ENCODE results near the gene OPHN1. TPM values are rescaled to one million over a fixed set of nuclear protein-coding genes. Genes with fewer than 3 reads are reported as not detected.
A peak's percentile ranks its signal among the peaks of the same experiment; 100 is the strongest.

OPHN1 gene
- total RNA-seq, 2 donors from 2014 or later, result 2.5 to 4.3 TPM

- Histone ChIP-seq H3K36me3 (no peaks in the 10 kb centered on the region), H3K4me3 (no peak overlapping the region), H3K4me1 (no peaks in the 10 kb centered on the region), H3K27me3 (no peaks in the 10 kb centered on the region), H3K9me3 (no peaks in the 10 kb centered on the region), H3K27ac (peak overlapping the region in 1 of 2 donors; percentile 22)
- no peak for DNase-seq (ENCODE audit: low spot score)
- no peak for TF ChIP-seq CTCF (IDR thresholded peaks at IDR 0.05)
Measured at GRCh38 chrX:68307769-68308168, 125.5 kb downstream of the OPHN1 start.

- DNase-seq (ENCODE audit: low spot score), result no peak
- Histone ChIP-seq H3K36me3 (no peaks in the 10 kb centered on the region), H3K4me1 (no peaks in the 10 kb centered on the region), H3K4me3 (no peak overlapping the region), H3K9me3 (no peaks in the 10 kb centered on the region), H3K27me3 (no peaks in the 10 kb centered on the region), H3K27ac (no peak overlapping the region)
- no peak for TF ChIP-seq CTCF (IDR thresholded peaks at IDR 0.05)
Measured at GRCh38 chrX:68304602-68305001, 128.7 kb downstream of the OPHN1 start.

- Histone ChIP-seq H3K4me1 (no peaks in the 10 kb centered on the region), H3K27me3 (no peaks in the 10 kb centered on the region), H3K36me3 (no peaks in the 10 kb centered on the region), H3K4me3 (no peak overlapping the region), H3K9me3 (no peaks in the 10 kb centered on the region), H3K27ac (no peak overlapping the region)
- no peak for TF ChIP-seq CTCF (IDR thresholded peaks at IDR 0.05)
- no peak for DNase-seq (ENCODE audit: low spot score)
Measured at GRCh38 chrX:68299898-68300297, 133.4 kb downstream of the OPHN1 start.

- Histone ChIP-seq H3K27me3 (no peaks in the 10 kb centered on the region), H3K4me1 (no peaks in the 10 kb centered on the region), H3K27ac (no peak overlapping the region), H3K4me3 (no peak overlapping the region), H3K9me3 (no peaks in the 10 kb centered on the region), H3K36me3 (no peaks in the 10 kb centered on the region)
- no peak for DNase-seq (ENCODE audit: low spot score)
- no peak for TF ChIP-seq CTCF (IDR thresholded peaks at IDR 0.05)
Measured at GRCh38 chrX:68292471-68292870, 140.8 kb downstream of the OPHN1 start.

- no peak for TF ChIP-seq CTCF (IDR thresholded peaks at IDR 0.05)
Measured at GRCh38 chrX:68288127-68288526, 145.2 kb downstream of the OPHN1 start.

GRCh38 chrX:68287419-68287818 is 145.9 kb downstream of the OPHN1 start:
- Histone ChIP-seq H3K9me3 (no peaks in the 10 kb centered on the region), H3K36me3 (no peaks in the 10 kb centered on the region), H3K27me3 (no peaks in the 10 kb centered on the region), H3K27ac (no peak overlapping the region), H3K4me1 (no peaks in the 10 kb centered on the region), H3K4me3 (no peak overlapping the region)
- DNase-seq (ENCODE audit: low spot score), result no peak
- no peak for TF ChIP-seq CTCF (IDR thresholded peaks at IDR 0.05)

More at GRCh38 chrX:68288127-68288526, 145.2 kb downstream of the OPHN1 start:
- H3K4me1 ChIP-seq, result no peaks in the 10 kb centered on the region
- H3K36me3 ChIP-seq, result no peaks in the 10 kb centered on the region
- H3K27ac ChIP-seq, result no peak overlapping the region
- no peaks in the 10 kb centered on the region for H3K27me3 ChIP-seq
- H3K4me3 ChIP-seq, result no peak overlapping the region
- H3K9me3 ChIP-seq, result no peaks in the 10 kb centered on the region
- no peak for DNase-seq (ENCODE audit: low spot score)
